HuH-7 (cell line): ENCODE measurements around the gene DDX25.
A peak's percentile ranks its signal among the peaks of the same experiment; 100 is the strongest.

ENCODE experiments used
- DNase-seq: peaks from one replicate; pipeline ENCODE4 v3.0.0; 2011; ENCODE audit warnings: low spot score

DDX25 gene

GRCh38 chr11:125935618-125936199 is 31.4 kb downstream of the DDX25 start:
- no peak for DNase-seq

DNA sequence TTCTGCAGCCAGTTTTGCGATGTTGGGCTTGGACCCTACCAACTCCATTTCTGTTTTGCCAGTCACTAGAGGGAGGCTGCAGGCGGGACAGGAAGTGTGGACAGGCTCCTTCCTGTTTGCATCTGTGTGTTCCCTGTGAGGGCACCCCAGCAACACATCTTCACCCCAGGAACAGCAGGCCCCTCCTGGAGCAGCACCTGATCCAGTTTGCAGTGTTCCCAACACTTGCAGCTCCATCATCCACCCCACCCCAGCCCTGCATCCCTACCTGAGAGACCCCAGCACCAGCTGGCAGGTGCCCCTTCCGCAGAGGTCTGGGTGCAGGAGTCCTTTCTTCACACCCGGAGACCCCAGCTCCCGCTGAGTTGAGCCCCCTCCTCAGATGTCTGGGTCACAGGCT is 34.1 kb downstream of the DDX25 start:
- DNase-seq = no peak

DNA sequence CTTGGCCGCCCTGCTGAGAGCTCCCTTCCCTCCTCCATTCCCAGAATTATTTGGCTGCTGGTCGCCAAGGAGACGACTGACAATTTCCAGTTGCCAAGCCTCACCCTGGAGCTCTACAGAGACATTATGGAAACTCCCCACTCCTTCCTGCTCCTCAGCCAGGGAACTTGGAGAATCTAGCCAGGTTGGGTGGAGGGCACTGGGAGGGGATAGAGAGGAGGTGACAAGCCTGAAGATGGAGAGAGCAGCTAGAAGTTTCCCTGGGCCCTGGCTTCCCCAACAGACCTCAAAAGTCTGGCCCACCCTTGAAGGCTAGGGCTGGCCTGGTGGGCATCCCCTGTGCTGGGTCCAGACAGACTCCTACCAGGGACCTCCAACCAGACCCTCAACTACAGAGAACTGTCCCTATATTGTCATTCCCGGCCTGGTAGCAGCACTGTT is 34.8 kb downstream of the DDX25 start:
- DNase-seq = no peak

DNA sequence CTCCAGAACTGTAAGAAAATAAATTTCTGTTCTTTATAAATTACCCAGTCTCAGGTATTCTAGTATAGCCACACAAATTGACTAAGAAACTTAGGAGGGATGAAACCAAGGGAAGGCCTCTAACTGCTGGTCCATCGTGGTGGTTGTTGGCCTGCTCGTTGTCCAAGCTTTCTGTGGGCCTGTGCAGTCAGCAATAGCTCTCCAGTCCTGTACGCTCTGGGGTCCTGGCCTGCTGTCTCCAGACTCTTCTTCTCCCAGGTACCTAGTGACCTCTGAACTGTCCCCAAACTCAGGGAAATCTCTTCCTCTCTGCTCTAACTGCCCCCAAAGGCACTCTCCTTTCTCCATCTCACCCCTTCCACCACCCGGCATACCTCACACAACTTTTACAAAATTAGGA is 35.8 kb downstream of the DDX25 start:
- DNase-seq = no peak

DNA sequence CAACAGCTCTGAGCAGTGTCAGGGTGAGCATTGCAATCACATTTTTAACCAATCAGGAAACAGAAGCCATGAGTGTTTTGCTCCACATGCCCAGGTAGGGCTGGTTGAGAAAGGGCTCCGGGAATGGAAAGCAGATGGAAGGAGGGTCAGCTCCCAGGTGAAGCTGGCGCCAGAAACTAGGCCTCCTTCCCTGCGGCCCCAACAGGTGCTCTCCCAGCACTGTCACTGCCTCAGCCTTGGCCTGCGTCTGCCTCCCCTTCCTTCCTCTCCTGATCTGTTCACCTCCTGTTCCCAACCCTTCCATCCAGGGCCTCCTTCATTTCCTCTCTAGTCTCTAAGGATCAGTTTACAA is 36.9 kb downstream of the DDX25 start:
- DNase-seq = no peak

GRCh38 chr11:125941619-125942611 is 37.6 kb downstream of the DDX25 start:
- peak; percentile 92 for DNase-seq

GRCh38 chr11:125942771-125943428 is 38.6 kb downstream of the DDX25 start:
- DNase-seq = no peak

GRCh38 chr11:125943661-125944349 is 39.5 kb downstream of the DDX25 start:
- no peak for DNase-seq

- DNase-seq = no peak
These were observed 40.2 kb downstream of the DDX25 start for GRCh38 chr11:125944350-125945010.

- no peak for DNase-seq
These were observed 40.9 kb downstream of the DDX25 start for GRCh38 chr11:125945011-125945796.

DNA sequence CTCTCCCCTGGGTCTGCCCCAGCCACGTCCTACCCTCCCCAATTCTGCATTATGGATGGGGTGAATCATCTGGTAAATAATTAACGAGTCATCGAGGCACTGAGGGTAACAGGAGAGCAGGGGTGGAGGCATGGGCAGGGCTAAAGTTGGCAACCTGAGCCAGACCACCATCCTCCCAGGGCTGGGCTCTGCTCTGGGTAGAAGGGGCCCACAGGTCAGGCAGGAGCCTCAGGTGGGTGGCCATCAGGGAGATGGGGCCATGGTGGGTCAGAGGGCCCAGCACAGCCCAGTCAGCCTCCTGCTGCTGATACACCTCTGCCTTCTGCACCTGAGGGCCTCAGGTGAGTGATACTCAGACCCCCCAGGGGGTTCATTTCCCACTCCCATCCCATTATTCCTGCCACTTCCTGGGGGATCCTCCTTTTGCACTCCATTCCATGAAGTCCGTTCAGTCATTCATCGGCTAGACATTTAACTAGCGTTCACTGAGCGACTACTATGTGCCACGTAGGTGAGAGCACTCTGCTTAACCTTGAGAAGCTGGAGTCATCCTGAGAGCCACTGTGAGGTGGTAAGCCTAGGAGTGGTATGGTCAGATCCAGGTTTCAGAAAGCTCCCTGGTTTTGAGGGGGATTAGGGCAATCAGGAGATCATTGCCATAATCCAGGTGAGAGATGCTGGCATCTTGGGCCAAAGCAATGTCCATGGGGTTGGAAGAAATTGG is 41.7 kb downstream of the DDX25 start, which contains the start of gene VSIG10L2:
Gene VSIG10L2, plus strand, starts transcription at position 248 of the 724 bp plus-strand sequence. Its CDS starts 12 bp downstream, at position 260.
- no peak for DNase-seq

DNA sequence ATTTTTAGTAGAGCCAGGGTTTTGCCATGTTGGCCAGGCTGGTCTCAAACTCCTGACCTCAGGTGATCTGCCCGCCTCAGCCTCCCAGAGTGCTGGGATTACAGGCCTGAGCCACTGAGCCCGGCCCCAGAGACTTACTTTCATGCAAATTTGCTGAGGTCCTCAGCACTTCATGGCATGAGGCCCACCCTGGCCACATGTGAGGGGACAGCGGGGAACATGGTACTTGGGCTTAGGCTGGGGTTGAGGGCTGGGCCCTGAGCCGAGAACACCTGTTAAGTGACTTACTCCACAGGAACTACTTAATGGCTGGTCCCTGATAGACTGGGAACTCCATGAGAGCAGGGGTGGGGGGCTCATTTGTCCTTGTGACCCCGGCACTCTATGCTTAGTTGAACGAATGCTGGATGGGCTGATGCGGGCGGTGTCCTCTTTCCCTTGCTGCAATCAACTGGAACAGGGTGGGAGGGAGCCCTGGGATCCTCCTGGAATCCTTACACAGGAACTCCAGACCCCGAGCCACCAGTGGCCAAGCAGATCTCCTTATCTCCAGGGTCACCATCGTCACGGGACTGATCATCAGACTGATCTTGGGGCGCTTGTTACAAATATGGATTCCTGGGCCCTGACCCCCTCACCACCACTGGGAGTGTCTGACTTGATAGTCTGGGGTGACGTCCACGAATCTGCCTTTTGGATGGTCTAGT is 42.6 kb downstream of the DDX25 start:
- no peak for DNase-seq

GRCh38 chr11:125947419-125948277 is 43.3 kb downstream of the DDX25 start:
- no peak for DNase-seq

DNA sequence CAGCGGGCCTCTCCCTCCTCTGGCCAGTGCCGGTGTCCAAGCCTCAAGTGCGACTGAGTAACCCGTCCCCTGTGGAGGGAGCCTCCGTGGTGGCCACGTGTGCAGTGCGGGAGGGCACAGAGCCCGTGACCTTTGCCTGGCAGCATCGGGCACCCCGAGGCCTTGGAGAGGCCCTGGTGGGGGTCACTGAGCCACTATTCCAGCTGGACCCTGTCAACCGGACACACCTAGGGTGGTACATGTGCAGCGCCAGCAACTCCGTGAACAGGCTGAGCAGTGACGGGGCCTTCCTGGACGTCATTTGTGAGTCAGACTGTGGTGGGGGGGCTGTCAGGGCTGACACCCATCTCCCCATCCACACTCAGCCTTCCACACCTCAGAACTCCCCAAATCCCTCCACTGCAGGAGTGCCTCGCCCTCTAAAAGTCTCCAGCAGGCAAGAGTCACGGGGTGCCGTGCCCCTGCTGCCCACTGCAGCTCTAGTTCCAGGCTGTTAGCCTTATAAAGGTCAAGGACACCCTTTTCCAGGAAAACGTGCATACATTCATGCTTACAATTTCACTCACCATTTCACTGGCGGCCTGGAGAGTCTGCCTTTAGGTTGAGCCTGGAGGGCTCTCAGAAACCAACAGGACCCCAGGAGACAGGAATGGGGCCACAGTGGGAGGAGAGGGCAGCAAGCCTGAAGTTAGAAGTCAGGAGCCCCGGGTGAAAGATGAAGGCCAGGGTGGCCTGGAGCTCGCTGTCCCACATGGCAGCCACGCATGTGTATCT is 44.2 kb downstream of the DDX25 start:
- no peak for DNase-seq

- DNase-seq = no peak
These were observed 45.2 kb downstream of the DDX25 start for GRCh38 chr11:125949271-125950177.

DNA sequence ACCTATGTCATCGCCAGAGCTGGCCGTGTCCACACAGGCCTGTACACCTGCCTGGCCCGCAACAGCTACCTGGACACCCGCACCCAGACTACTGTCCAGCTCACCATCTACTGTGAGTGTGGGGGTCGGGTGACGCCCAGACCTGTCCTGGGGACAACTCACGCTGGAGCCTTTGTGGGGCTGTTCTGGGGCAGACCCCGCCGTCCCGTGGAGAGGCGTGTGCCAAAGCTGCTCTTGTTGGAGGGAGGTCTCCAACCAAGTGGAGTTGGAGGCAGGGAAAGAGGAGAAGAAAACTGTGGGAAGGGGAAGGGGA is 45.8 kb downstream of the DDX25 start:
- DNase-seq = no peak
